Stimulated activated CD4-positive, alpha-beta T cell treated with anti-CD3 and anti-CD28 coated beads, Interleukin-15, amount 100 ng/mL, for 48 hours (primary cell): ENCODE data around the gene PLXNB1.

Source experiments
- DNase-seq, 2 donors: peaks; one replicate each; pipeline ENCODE4 v3.0.0-alpha.2; 2020; ENCODE audit warnings: low read depth in 2 of 2

The PLXNB1 gene

GRCh38 chr3:48371651-48372376 lies 58.1 kb downstream of the PLXNB1 start, which contains the start of gene FBXW12:
Gene FBXW12, plus strand, starts transcription at chr3:48372219. Its CDS starts 549 bp downstream, at chr3:48372768.
- no peak for DNase-seq

GRCh38 chr3:48370333-48370713 lies 59.6 kb downstream of the PLXNB1 start:
- no peak for DNase-seq

GRCh38 chr3:48369693-48370332 lies 60.1 kb downstream of the PLXNB1 start:
- no peak for DNase-seq

DNA sequence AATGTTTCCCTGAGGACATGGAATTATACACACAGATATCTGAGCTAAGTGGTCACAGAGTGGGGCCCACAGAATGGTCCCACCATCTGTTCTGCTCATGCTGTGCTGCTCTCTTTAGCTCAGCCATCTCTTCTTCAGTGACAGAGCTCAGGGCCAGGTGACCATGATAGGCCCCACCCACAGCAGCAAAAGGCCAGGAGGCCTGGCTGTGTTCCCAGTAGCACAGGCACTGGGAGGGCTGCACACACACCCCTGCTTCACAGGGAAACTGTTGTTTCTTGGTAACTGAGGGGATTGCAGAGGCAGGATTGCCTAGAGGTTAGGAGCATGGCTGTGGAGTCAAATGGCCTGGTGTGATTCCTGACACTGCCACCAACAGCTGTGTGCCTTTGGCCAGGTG lies 62.7 kb downstream of the PLXNB1 start:
- no peak for DNase-seq

GRCh38 chr3:48364840-48365239 lies 65.0 kb downstream of the PLXNB1 start:
- no peak for DNase-seq

- no peak for DNase-seq
These were observed 68.0 kb downstream of the PLXNB1 start for GRCh38 chr3:48361928-48362327.

DNA sequence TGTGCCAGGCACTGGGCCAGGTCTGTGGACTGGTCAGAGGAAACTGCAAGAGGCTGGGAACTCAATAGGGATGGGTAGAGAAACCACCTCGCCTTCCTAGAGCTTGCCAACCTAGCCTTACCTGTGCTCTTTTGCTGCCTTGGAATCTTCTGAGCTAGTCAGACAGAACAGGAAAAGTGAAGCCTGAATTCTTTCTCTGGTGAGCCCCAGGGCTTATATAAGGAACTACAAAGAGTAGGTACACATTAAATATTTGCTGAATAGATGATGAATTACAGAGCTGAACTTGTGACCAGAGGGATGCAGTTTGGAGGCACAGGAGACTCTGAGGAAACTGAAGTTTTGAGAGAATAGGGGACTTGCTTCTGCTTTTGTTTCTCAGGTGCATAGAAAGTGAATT lies 73.5 kb downstream of the PLXNB1 start:
- DNase-seq, result no peak

DNA sequence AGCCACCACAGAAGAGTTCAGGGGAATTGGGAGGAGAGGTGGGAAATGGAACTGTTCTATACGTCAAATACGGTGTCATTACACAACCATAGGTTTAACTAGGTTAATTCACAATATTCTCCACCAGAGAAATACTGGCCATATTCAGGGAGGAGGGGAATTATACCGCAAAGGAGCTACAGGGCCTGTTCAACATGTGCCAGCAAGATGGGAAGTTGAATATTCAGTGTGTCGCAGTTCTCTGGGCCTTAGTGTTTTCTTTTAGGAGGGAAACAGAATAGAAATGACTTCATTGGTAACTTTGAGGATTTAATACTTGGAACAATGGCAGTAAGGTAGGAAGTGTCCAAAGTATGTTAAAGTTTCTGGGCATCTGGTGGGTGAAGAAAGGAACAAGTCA lies 75.9 kb downstream of the PLXNB1 start:
- DNase-seq, result no peak
